ENCODE results near the gene NFX1. TPM values are rescaled to one million over a fixed set of nuclear protein-coding genes. Genes with fewer than 3 reads are reported as not detected.
"Not testable (repeated sequence)": the region's sequence is repeated elsewhere in the genome, so short reads cannot be mapped to it uniquely, and the experiment has no call there.

Gene NFX1
- total RNA-seq, 1 experiment from 2014 or later = 14.6 TPM

GRCh38 chr9:33320568-33321261, 30.4 kb downstream of the NFX1 start:
- H3K27me3 ChIP-seq = no peaks in the 10 kb centered on the region
- H3K9me3 ChIP-seq = peaks cover 5% of the 10 kb centered on the region; the same call in 1 of the 2 replicates
- no peak overlapping the region for H3K4me3 ChIP-seq
- peak; percentile 50 for DNase-seq
- peaks cover 69% of the 10 kb centered on the region for H3K36me3 ChIP-seq

DNA sequence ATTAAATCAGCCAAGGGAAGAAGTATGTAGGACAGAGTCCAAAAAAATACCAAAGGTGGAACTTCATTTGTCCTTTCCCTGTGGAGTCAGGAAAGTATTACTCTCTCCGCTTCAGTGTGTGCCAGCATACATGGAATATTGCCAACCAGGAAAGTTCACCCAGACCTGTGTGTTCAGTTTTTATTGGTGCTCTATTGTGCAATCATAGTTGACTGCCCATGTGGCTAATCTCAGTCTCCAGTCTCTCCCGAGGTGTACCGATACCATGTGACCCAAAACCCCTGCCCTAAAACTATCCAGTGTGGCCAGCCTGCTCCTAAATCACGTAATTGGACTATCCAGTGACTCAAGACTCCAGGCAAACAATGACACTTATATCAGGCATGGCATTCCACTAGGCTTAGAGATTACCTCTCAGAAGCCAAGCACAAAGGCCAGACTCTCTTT, 38.8 kb downstream of the NFX1 start:
- Histone ChIP-seq H3K4me3 (no peak overlapping the region), H3K36me3 (peaks cover 71% of the 10 kb centered on the region)

GRCh38 chr9:33329979-33330378, 39.7 kb downstream of the NFX1 start:
- H3K27me3 ChIP-seq = no peaks in the 10 kb centered on the region
- peak; percentile 9 for DNase-seq
- H3K4me3 ChIP-seq = no peak overlapping the region
- H3K9me3 ChIP-seq = peaks cover 3% of the 10 kb centered on the region; the same call in 1 of the 2 replicates
- H3K36me3 ChIP-seq = peaks cover 70% of the 10 kb centered on the region

More for the DNA sequence above, 38.8 kb downstream of the NFX1 start:
- DNase-seq = peak; percentile 92
- Histone ChIP-seq H3K9me3 (peaks cover 5% of the 10 kb centered on the region; the same call in 1 of the 2 replicates), H3K27me3 (no peaks in the 10 kb centered on the region)

DNA sequence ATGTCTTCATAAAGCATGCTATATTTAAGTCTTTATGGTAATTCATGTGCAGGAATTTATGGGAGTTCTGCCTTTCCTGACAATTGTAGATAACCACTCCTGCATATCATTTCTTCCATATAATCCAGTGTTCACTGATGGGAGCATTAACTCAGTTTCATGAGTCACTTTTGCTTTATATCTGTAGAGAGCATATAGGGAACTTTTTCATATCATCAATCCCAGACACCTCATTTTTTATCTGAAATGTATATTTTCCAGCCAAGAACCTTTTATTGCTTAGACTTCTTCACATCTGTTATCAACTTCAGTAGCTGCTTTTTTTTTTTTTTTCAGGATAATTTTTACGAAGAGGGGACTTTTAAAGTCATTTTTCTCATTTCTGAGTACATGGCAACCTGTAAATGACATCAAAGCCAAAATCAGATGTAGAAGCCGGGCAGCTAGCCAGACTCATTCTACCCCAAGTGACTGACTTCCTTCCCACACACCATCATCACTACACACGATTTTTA, 41.1 kb downstream of the NFX1 start:
- no peak for DNase-seq
- no peaks in the 10 kb centered on the region for H3K9me3 ChIP-seq
- H3K36me3 ChIP-seq = peaks cover 69% of the 10 kb centered on the region
- no peaks in the 10 kb centered on the region for H3K27me3 ChIP-seq
- no peak overlapping the region for H3K4me3 ChIP-seq

- no peak for DNase-seq
- no peaks in the 10 kb centered on the region for H3K27me3 ChIP-seq
- H3K9me3 ChIP-seq = no peaks in the 10 kb centered on the region
- peaks cover 71% of the 10 kb centered on the region for H3K36me3 ChIP-seq
- no peak overlapping the region for H3K4me3 ChIP-seq
Measured at GRCh38 chr9:33332011-33332410, 41.7 kb downstream of the NFX1 start.

- H3K9me3 ChIP-seq, DNase-seq, H3K4me3 ChIP-seq, H3K27me3 ChIP-seq: not testable (repeated sequence)
- peaks cover 75% of the 10 kb centered on the region for H3K36me3 ChIP-seq
Measured at GRCh38 chr9:33332956-33333355, 42.6 kb downstream of the NFX1 start.

DNA sequence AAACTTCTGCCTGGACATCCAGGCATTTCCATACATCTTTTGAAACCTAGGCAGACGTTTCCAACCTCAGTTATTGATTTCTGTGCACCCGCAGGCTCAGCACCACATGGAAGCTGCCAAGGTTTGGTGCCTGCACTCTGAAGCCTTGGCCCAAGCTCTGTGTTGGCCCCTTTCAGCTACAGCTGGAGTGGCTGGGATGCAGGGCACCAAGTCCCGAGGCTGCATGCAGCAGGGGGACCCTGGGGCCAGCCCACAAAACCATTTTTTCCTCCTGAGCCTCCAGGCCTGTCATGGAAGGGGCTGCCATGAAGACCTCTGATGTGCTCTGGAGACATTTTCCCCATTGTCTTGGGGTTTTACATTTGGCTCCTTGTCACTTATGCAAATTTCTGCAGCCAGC, 49.9 kb downstream of the NFX1 start:
- no peaks in the 10 kb centered on the region; the same call in 1 of the 2 replicates for H3K9me3 ChIP-seq
- no peak overlapping the region for H3K4me3 ChIP-seq
- H3K27me3 ChIP-seq = no peaks in the 10 kb centered on the region
- DNase-seq = no peak
- peaks cover 75% of the 10 kb centered on the region for H3K36me3 ChIP-seq

DNA sequence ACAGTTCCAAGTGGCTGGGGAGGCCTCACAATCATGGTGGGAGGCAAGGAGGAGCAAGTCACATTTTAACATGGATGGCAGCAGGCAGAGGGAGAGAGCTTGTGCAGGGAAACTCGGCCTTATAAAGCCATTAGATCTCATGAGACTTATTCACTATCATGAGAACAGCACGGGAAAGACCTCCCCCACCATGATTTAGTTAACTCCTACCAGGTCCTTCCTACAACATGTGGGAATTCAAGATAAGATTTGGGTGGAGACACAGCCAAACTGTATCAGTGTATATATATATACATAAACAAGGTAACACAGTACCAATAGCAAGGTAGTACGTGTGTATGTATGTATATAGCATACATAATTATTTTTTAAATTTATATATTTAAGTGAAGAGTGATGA, 50.9 kb downstream of the NFX1 start:
- peaks cover 73% of the 10 kb centered on the region for H3K36me3 ChIP-seq

DNA sequence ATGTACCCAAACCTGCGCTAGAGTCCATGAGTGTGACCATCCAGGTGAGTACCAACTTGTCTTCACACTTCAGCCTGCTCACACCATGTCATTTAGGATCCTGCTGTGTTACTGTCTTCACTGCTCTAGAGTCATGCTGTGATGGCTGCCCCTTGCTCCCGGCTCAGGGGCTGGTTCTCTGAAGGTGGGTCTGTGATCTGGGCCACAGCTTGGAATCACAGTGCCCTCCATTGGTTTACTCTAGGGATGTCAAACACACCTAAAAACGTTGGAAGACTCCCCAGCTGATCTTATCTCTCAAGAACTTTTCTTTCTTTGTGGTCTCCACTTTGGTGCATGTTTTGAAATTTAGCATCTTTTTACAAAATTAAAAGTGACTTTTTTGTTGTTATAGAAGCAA, 53.8 kb downstream of the NFX1 start:
- Histone ChIP-seq H3K27me3 (no peaks in the 10 kb centered on the region), H3K9me3 (no peaks in the 10 kb centered on the region; the same call in 1 of the 2 replicates), H3K36me3 (peaks cover 65% of the 10 kb centered on the region), H3K4me3 (no peak overlapping the region)
- DNase-seq = no peak

More for the DNA sequence above, 50.9 kb downstream of the NFX1 start:
- no peak overlapping the region for H3K4me3 ChIP-seq
- H3K9me3 ChIP-seq = no peaks in the 10 kb centered on the region; the same call in 1 of the 2 replicates
- no peaks in the 10 kb centered on the region for H3K27me3 ChIP-seq
- no peak for DNase-seq

GRCh38 chr9:33346564-33346963, 56.2 kb downstream of the NFX1 start:
- Histone ChIP-seq H3K4me3 (no peak overlapping the region), H3K36me3 (peaks cover 43% of the 10 kb centered on the region), H3K9me3 (no peaks in the 10 kb centered on the region), H3K27me3 (no peaks in the 10 kb centered on the region)
- DNase-seq = no peak

GRCh38 chr9:33348998-33349397, 58.7 kb downstream of the NFX1 start:
- H3K36me3 ChIP-seq = peaks cover 38% of the 10 kb centered on the region
- no peak for DNase-seq
- no peaks in the 10 kb centered on the region for H3K27me3 ChIP-seq
- H3K9me3 ChIP-seq = no peaks in the 10 kb centered on the region
- H3K4me3 ChIP-seq = no peak overlapping the region

GRCh38 chr9:33349743-33350142, 59.4 kb downstream of the NFX1 start:
- Histone ChIP-seq H3K9me3 (no peaks in the 10 kb centered on the region), H3K4me3 (no peak overlapping the region), H3K27me3 (no peaks in the 10 kb centered on the region), H3K36me3 (peaks cover 34% of the 10 kb centered on the region)
- no peak for DNase-seq

GRCh38 chr9:33350310-33350709, 60.0 kb downstream of the NFX1 start:
- peak; percentile 46 for DNase-seq
- Histone ChIP-seq H3K9me3 (no peaks in the 10 kb centered on the region), H3K4me3 (no peak overlapping the region), H3K36me3 (peaks cover 29% of the 10 kb centered on the region), H3K27me3 (no peaks in the 10 kb centered on the region)

DNA sequence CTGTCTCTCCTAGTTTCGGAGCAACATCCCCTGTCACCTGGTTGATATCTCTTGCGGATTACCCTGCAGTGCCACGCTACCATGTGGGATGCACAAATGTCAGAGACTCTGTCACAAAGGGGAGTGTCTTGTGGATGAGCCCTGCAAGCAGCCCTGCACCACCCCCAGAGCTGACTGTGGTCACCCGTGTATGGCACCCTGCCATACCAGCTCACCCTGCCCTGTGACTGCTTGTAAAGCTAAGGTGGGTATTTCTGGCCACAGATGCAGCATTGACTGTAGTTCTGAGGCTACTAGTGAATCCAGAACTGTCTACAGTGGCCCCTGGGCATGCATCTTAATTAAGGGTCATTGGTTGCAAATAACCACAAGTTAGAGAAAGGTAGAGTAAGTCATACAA, 61.2 kb downstream of the NFX1 start:
- Histone ChIP-seq H3K4me3 (no peak overlapping the region), H3K9me3 (no peaks in the 10 kb centered on the region), H3K27me3 (no peaks in the 10 kb centered on the region), H3K36me3 (peaks cover 30% of the 10 kb centered on the region)
- DNase-seq = no peak

DNA sequence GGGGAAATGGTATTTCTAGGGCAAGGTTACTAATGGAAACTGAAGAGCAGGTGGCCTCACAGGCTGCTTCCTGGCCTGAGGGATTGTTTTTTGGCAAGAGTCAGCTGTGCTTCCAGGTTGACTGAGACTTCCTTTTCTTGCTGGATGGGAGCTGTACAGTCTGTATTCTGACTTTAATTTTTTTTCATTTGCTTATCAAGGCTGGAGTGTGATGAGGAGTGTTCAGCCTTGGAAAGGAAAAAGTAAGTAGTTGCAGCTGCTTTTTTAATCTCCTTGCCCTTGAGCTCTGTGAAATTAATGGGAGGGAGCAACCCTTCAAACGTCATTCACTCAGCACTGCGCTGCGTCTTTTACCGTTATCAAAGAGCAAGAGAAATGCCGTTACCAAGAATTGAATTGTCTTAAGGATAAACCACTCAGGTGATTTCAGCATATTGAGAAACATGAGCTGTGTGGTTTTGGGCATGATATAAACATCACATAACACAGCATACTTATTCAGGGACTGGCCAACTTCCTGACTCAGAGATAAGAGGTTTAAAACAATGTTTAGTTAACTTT, 64.4 kb downstream of the NFX1 start:
- Histone ChIP-seq H3K9me3 (no peaks in the 10 kb centered on the region), H3K27me3 (no peaks in the 10 kb centered on the region), H3K4me3 (no peak overlapping the region), H3K36me3 (peaks cover 12% of the 10 kb centered on the region)
- DNase-seq = no peak

- Histone ChIP-seq H3K27me3 (no peaks in the 10 kb centered on the region), H3K36me3 (peaks cover 12% of the 10 kb centered on the region), H3K9me3 (no peaks in the 10 kb centered on the region), H3K4me3 (no peak overlapping the region)
- DNase-seq = no peak
Measured at GRCh38 chr9:33355933-33356332, 65.6 kb downstream of the NFX1 start.

GRCh38 chr9:33358641-33359040, 68.3 kb downstream of the NFX1 start:
- not testable (repeated sequence) for H3K4me3 ChIP-seq, H3K27me3 ChIP-seq, DNase-seq, H3K9me3 ChIP-seq
- peaks cover 10% of the 10 kb centered on the region for H3K36me3 ChIP-seq

GRCh38 chr9:33364127-33364526, 73.8 kb downstream of the NFX1 start:
- no peak overlapping the region for H3K4me3 ChIP-seq
- H3K36me3 ChIP-seq = peaks cover 15% of the 10 kb centered on the region

More at GRCh38 chr9:33364127-33364526, 73.8 kb downstream of the NFX1 start:
- Histone ChIP-seq H3K9me3 (no peaks in the 10 kb centered on the region), H3K27me3 (no peaks in the 10 kb centered on the region)
- DNase-seq = no peak
